ENCODE measurements around the gene SLC38A6. TPM values are rescaled to one million over a fixed set of nuclear protein-coding genes. Genes with fewer than 3 reads are reported as not detected.
"Not testable (repeated sequence)": the region's sequence is repeated elsewhere in the genome, so short reads cannot be mapped to it uniquely, and the experiment has no call there.

SLC38A6 gene
- total RNA-seq, 1 donor from 2014 or later = 5.3 TPM

DNA sequence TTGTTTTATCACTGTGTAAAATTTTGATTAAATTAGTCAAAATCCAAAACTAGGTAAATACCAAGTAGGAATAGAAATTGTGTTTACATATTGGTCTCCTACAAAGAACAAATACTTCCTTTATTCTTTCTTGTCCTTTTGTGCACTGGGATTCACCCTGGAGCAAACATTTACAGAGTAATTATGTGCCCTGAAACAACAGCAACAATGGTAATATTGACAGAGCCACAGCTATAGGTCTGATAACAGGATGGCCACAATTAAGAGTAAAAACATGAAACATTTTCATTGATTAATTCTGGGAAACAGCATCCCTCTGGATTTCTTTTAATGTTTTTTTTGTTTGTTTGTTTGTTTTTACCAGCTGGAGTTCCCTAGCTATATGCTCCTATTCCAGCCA is 61.2 kb downstream of the SLC38A6 start:
- ATAC-seq (no peak), DNase-seq (no peak)
- intact Hi-C loops (cut with micrococcal nuclease) = no loop called here

DNA sequence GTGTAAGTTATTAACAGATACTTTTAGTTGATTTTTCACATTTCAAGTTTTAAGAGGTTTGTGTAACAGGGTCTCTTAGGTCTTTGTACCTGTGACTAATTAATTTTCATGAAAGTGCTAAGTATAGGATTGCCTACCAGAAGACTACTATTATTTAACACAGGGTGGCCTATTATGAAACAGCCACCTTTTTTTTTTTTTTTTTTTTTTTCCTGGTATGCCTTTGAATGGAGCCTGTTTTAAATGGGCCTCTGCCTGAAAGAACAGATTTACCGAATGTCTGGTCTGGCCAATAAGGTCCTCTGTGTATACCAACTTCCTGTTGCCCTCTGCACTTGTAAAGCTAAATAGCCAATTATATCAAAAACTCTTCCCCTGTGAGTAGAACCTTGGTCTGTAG is 62.5 kb downstream of the SLC38A6 start:
- ATAC-seq = no peak
- no peak for DNase-seq
- intact Hi-C loops (cut with micrococcal nuclease) = no loop called here

- DNase-seq (no peak), ATAC-seq (no peak)
- intact Hi-C loops (cut with micrococcal nuclease) = no loop called here
Observed at GRCh38 chr14:61047021-61047420, 66.0 kb downstream of the SLC38A6 start.

- no peak for DNase-seq
- intact Hi-C loops (cut with micrococcal nuclease) = no loop called here
- ATAC-seq = peak; percentile 39
Observed at GRCh38 chr14:61048640-61049039, 67.6 kb downstream of the SLC38A6 start.

- no peak for DNase-seq
- ATAC-seq = no peak
- intact Hi-C loops (cut with micrococcal nuclease) = no loop called here
Observed at GRCh38 chr14:61050417-61050816, 69.4 kb downstream of the SLC38A6 start.

- ATAC-seq = peak; percentile 70
- DNase-seq = peak; percentile 36
- intact Hi-C loops (cut with micrococcal nuclease) = no loop called here
Observed at GRCh38 chr14:61051051-61051450, 70.0 kb downstream of the SLC38A6 start.

GRCh38 chr14:61051621-61052020 is 70.6 kb downstream of the SLC38A6 start:
- intact Hi-C loops (cut with micrococcal nuclease) = no loop called here
- ATAC-seq (no peak), DNase-seq (no peak)

DNA sequence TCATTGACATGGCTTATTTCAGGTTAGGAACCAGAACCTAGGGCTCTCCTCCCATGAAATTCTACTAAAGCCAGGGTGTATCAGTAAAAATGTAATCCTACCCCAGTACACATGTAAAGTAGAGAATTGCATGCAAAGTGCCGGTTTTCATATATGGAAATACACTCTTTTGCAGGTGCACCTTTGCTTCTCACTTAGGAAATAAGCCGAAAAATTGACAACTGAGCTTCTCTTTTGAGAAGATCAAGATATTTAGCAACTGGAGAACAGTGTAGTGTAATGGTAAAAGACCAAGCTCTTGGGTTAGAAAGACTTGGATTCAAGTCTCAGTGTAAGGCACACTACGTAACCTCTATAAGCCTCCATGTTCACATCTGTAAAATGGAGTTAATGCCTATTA is 82.4 kb downstream of the SLC38A6 start:
- intact Hi-C loops (cut with micrococcal nuclease) = no loop called here
- ATAC-seq = no peak
- DNase-seq = no peak

- intact Hi-C loops (cut with micrococcal nuclease) = no loop called here
- ATAC-seq (no peak), DNase-seq (no peak)
Observed at GRCh38 chr14:61064210-61064609, 83.2 kb downstream of the SLC38A6 start.

DNA sequence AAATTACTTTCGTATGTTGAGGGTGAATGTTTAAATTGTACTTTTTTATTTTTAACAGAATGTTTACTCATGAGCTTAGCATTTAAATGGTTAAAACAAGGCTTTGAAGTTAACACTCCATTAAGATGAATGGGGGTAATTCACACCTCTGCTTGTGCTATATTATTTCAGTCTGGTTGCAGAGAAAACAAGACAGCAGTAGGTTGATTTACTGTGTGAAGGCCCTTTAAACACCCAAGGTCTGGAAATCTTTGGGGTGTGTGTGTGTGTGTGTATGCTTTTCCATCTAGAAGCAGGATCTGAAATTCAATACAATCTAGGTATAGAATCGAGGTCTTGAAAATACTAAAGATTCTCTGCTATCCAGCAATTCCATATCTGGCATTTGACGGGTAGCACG is 83.8 kb downstream of the SLC38A6 start:
- intact Hi-C loops (cut with micrococcal nuclease) = no loop called here

DNA sequence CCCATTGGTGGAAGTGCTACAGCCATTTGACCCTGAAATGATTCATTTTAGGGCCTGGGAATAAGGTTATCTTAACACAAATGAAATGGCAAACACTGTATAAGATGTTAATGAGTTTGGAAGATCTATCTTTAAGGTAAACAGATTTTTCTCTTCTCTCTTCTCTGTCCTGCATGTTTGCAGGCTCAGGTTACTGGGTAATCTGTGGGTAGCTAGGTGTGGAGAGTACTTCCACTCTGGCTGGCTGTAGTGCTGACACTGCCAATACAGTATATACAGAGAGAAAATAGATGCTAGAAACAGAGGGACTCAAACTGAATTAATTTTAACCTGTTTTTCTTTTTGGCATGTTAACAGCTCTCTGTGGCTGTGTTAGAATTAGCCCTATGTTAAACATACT is 84.6 kb downstream of the SLC38A6 start:
- no peak for ATAC-seq
- intact Hi-C loops (cut with micrococcal nuclease) = no loop called here

More for the DNA sequence above, 83.8 kb downstream of the SLC38A6 start:
- ATAC-seq = no peak
- no peak for DNase-seq

GRCh38 chr14:61072442-61072841 is 91.4 kb downstream of the SLC38A6 start:
- DNase-seq; intact Hi-C loops (cut with micrococcal nuclease); ATAC-seq: not testable (repeated sequence)

More for the DNA sequence above, 84.6 kb downstream of the SLC38A6 start:
- no peak for DNase-seq

DNA sequence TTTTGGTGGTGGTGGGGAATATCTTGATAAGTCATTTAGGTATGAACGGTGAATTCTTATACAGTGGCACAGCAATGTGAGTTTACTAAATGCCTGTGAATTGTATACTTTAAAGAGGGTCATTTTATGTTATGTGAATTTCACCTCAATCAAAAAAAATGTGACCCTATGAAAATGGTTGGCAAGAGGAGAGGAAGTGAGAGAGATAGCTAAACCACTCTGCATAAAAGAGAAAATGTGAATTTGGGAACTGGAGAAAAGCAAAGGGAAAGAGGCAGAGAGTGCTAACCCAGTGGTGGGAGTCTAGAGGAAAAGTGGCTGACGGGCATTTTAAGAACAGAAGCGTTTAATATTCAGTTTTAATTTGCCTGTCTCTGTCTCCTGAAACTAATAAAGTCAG is 93.8 kb downstream of the SLC38A6 start:
- no peak for ATAC-seq
- intact Hi-C loops (cut with micrococcal nuclease) = no loop called here
- no peak for DNase-seq

- ATAC-seq = no peak
- intact Hi-C loops (cut with micrococcal nuclease) = no loop called here
- DNase-seq = no peak
Observed at GRCh38 chr14:61076556-61076955, 95.5 kb downstream of the SLC38A6 start.

DNA sequence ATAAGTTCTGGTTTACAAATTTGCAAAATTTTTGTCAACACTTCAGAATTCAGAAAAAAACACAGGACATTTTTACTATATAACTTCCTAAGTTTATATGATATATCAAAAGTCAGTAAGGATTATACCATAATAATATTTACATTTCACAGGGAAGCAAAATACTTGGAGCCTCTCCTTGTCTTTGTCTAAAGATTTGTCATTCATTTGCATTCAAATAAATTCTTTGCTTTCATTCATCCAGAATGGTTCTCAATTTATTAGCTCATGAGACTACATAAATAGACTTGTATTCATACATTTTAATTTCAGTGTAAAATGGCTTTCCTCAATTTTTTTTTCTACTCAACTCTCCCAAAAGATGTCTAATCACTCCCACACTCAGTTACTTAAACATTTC is 96.4 kb downstream of the SLC38A6 start:
- DNase-seq = no peak
- no peak for ATAC-seq
- intact Hi-C loops (cut with micrococcal nuclease) = no loop called here

DNA sequence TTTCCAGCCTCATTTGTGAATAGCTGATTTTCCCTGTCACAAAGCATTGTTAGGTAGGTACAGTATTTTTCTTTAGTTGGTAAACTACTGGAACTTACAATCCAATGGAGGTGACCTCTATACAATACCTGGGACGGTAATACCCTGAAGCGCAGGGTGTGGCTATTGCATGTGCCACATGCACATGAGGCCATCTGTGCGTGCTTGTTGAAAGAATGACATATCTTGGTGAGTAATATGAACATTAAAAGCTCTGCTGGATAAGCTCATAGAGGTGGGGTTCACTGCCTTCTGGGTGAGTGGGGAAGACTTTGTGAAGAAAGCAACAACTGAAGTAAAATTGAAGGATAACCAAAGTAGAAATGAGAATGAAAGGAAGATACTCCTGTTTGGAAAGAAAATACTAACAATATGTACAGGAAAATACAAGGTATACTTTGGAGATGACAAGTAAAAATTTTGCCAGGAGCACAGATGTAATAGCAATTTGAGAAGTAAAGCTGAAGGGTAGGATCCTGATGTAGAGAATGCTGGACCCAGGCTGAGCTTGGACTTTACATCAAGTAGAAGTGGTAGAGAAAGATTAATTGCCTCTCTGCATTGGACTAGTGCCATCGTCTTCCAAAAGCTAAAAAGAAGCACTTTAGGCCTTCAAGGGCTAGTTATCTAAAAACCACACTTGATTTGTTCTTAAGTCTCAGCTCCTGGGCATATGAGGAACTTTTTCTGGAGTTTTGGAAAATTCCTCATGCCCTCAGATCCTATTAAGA is 97.1 kb downstream of the SLC38A6 start:
- intact Hi-C loops (cut with micrococcal nuclease) = no loop called here
- DNase-seq = no peak
- no peak for ATAC-seq

- intact Hi-C loops (cut with micrococcal nuclease) = no loop called here
- DNase-seq (peak; percentile 11), ATAC-seq (no peak)
Observed at GRCh38 chr14:61080591-61081010, 99.6 kb downstream of the SLC38A6 start.

DNA sequence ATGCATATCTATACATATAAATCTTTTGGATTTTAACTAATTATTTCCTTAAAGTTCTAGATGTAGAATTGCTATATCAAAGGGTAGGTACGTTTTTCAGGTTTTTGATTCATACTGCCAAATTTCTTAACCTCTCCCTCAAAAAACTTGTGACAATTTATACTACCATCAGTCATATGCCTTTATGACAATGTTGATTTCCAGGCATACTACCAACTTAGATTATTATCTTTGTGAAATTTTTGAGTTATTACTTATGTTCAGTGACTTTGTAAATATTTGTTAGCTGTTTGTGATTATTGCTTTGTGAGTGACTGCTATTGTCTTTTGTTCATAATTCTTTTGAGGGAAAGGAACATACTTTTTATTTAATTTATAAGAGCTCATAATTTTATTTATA is 107.0 kb downstream of the SLC38A6 start:
- ATAC-seq = no peak
- intact Hi-C loops (cut with micrococcal nuclease) = no loop called here
- DNase-seq = no peak

- intact Hi-C loops (cut with micrococcal nuclease) = no loop called here
- ATAC-seq = no peak
Observed at GRCh38 chr14:61089126-61089750, 108.2 kb downstream of the SLC38A6 start.

GRCh38 chr14:61090432-61091216 is 109.6 kb downstream of the SLC38A6 start:
- peak; percentile 10 for DNase-seq
- intact Hi-C loops (cut with micrococcal nuclease) = no loop called here
- ATAC-seq = no peak

More at GRCh38 chr14:61089126-61089750, 108.2 kb downstream of the SLC38A6 start:
- no peak for DNase-seq

All from left ventricle myocardium superior (tissue), 1 donor.